Measurements from ENCODE around the gene AFTPH. TPM values are rescaled to one million over a fixed set of nuclear protein-coding genes. Genes with fewer than 3 reads are reported as not detected.
"Not testable (repeated sequence)": the region's sequence is repeated elsewhere in the genome, so short reads cannot be mapped to it uniquely, and the experiment has no call there.

Gene AFTPH
- total RNA-seq, 3 donors from 2014 or later = 33.4 to 75.8 (median 55.1) TPM

GRCh38 chr2:64522843-64523428, 1.2 kb upstream of the AFTPH start:
- Histone ChIP-seq H3K4me1 (no peaks in the 10 kb centered on the region), H3K27me3 (no peaks in the 10 kb centered on the region), H3K4me3 (peak overlapping the region; percentile 92 to 99 (median 98)), H3K36me3 (no peaks in the 10 kb centered on the region), H3K27ac (no peak overlapping the region), H3K9me3 (no peaks in the 10 kb centered on the region)
- no peak for TF ChIP-seq POLR2A (IDR thresholded peaks at IDR 0.05)
- TF ChIP-seq POLR2AphosphoS5 (IDR thresholded peaks at IDR 0.05) = no peak
- peak; percentile 74 to 82 (median 80) for TF ChIP-seq CTCF (IDR thresholded peaks at IDR 0.05)
- intact Hi-C loops (cut with DNase I; ENCODE audit: low total_unique reads) = no loop called here
- DNase-seq (ENCODE audit: low spot score in 2 of 2) = peak in 1 of 2 donors; percentile 50

- Histone ChIP-seq H3K4me1 (no peaks in the 10 kb centered on the region), H3K9me3 (no peaks in the 10 kb centered on the region), H3K36me3 (no peaks in the 10 kb centered on the region), H3K27ac (peak overlapping the region; percentile 96 to 97), H3K4me3 (peak overlapping the region; percentile 92 to 99 (median 98)), H3K27me3 (no peaks in the 10 kb centered on the region)
- intact Hi-C loops (cut with DNase I; ENCODE audit: low total_unique reads) = no loop called here
- peak in 1 of 2 donors; percentile 28 for DNase-seq (ENCODE audit: low spot score in 2 of 2)
- TF ChIP-seq POLR2A (IDR thresholded peaks at IDR 0.05) = no peak
These were observed 632 bp downstream of the AFTPH start for GRCh38 chr2:64524604-64525316.

GRCh38 chr2:64525317-64525613, 1.1 kb downstream of the AFTPH start:
- DNase-seq (ENCODE audit: low spot score in 2 of 2) = no peak
- H3K36me3 ChIP-seq = no peaks in the 10 kb centered on the region
- intact Hi-C loops (cut with DNase I; ENCODE audit: low total_unique reads) = no loop called here
- peak overlapping the region; percentile 96 to 97 for H3K27ac ChIP-seq
- TF ChIP-seq CTCF (IDR thresholded peaks at IDR 0.05) (no peak), POLR2A (IDR thresholded peaks at IDR 0.05) (no peak), POLR2AphosphoS5 (IDR thresholded peaks at IDR 0.05) (no peak)
- H3K4me1 ChIP-seq = no peaks in the 10 kb centered on the region
- H3K27me3 ChIP-seq = no peaks in the 10 kb centered on the region
- peak overlapping the region; percentile 92 to 99 (median 98) for H3K4me3 ChIP-seq
- no peaks in the 10 kb centered on the region for H3K9me3 ChIP-seq

- H3K9me3 ChIP-seq = no peaks in the 10 kb centered on the region
- no peaks in the 10 kb centered on the region for H3K4me1 ChIP-seq
- no peak overlapping the region for H3K27ac ChIP-seq
- TF ChIP-seq POLR2AphosphoS5 (IDR thresholded peaks at IDR 0.05) (no peak), POLR2A (IDR thresholded peaks at IDR 0.05) (no peak), CTCF (IDR thresholded peaks at IDR 0.05) (no peak)
- DNase-seq (ENCODE audit: low spot score in 2 of 2) = no peak
- peak overlapping the region in 1 of 3 donors; percentile 99 for H3K4me3 ChIP-seq
- no peaks in the 10 kb centered on the region for H3K36me3 ChIP-seq
- no peaks in the 10 kb centered on the region for H3K27me3 ChIP-seq
- intact Hi-C loops (cut with DNase I; ENCODE audit: low total_unique reads) = no loop called here
These were observed 1.9 kb downstream of the AFTPH start for GRCh38 chr2:64526034-64526433.

GRCh38 chr2:64530946-64531345, 6.8 kb downstream of the AFTPH start:
- DNase-seq (ENCODE audit: low spot score in 2 of 2); H3K4me3 ChIP-seq; H3K36me3 ChIP-seq; intact Hi-C loops (cut with DNase I; ENCODE audit: low total_unique reads); H3K4me1 ChIP-seq; H3K27ac ChIP-seq; H3K9me3 ChIP-seq; H3K27me3 ChIP-seq: not testable (repeated sequence)

GRCh38 chr2:64532030-64532429, 7.9 kb downstream of the AFTPH start:
- Histone ChIP-seq H3K27ac (no peak overlapping the region), H3K36me3 (no peaks in the 10 kb centered on the region), H3K27me3 (no peaks in the 10 kb centered on the region), H3K4me1 (no peaks in the 10 kb centered on the region), H3K4me3 (no peak overlapping the region), H3K9me3 (no peaks in the 10 kb centered on the region)
- TF ChIP-seq CTCF (IDR thresholded peaks at IDR 0.05) = no peak
- TF ChIP-seq POLR2AphosphoS5 (IDR thresholded peaks at IDR 0.05) = no peak
- TF ChIP-seq POLR2A (IDR thresholded peaks at IDR 0.05) = no peak
- no peak for DNase-seq (ENCODE audit: low spot score in 2 of 2)
- intact Hi-C loops (cut with DNase I; ENCODE audit: low total_unique reads) = no loop called here
